Measurements from ENCODE around the gene ZNF177.
"Not testable (repeated sequence)": the region's sequence is repeated elsewhere in the genome, so short reads cannot be mapped to it uniquely, and the experiment has no call there.

Gene ZNF177

DNA sequence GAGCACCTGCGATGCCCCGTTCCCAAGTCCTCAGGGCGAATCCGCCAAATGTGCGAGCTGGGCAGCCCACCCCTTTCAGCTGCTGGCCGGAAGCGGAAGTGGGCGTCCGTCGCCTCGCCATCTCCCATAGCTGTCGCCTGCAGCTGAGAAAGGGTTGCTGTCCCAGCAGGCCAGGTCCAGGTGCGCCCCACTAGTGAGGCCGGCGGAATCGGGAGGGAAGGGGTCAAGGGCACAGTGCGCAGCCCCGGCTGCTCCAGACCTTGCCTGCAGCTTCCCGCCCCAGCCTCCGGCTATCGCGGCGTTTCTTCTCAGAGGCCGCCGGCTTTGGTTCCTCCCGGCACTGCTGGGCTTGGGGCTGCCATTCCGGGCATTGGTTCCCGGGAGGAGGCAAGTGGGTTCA, at the start of gene ZNF177:
ZNF177 (plus strand) TSS at position 109 of the 400 bp plus-strand sequence. CDS start 15,299 bp downstream, outside the sequence.
- TF ChIP-seq, protein P1, sequence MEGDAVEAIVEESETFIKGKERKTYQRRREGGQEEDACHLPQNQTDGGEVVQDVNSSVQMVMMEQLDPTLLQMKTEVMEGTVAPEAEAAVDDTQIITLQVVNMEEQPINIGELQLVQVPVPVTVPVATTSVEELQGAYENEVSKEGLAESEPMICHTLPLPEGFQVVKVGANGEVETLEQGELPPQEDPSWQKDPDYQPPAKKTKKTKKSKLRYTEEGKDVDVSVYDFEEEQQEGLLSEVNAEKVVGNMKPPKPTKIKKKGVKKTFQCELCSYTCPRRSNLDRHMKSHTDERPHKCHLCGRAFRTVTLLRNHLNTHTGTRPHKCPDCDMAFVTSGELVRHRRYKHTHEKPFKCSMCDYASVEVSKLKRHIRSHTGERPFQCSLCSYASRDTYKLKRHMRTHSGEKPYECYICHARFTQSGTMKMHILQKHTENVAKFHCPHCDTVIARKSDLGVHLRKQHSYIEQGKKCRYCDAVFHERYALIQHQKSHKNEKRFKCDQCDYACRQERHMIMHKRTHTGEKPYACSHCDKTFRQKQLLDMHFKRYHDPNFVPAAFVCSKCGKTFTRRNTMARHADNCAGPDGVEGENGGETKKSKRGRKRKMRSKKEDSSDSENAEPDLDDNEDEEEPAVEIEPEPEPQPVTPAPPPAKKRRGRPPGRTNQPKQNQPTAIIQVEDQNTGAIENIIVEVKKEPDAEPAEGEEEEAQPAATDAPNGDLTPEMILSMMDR (IDR thresholded peaks at IDR 0.05): no peak
- DNase-seq (ENCODE audit: low spot score): no peak
- Histone ChIP-seq H3K27ac (no peak within 1 kb of the TSS), H3K4me3 (peak within 1 kb of the TSS; percentile 33)

DNA sequence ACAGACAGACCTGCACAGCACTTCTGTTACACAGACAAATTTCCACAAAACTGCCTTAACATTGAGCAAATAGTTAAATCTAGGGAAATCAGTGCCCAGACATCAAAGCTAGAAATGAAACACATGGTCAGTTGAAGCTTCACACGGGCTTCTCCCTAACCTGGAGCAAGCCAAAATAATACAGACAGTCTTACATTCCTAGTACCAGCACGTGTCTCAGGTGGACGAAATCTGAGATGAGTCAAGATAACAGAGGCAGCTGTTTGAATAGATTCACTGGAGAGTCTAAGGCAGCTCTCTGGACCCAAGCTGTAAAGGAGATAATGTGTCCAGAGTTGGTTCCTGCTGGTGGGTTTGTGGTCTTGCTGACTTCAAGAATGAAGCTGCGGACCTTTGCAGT, 49.1 kb upstream of the ZNF177 start:
- H3K4me3 ChIP-seq: no peak overlapping the region
- no peak overlapping the region for H3K27ac ChIP-seq
- DNase-seq (ENCODE audit: low spot score): no peak
- TF ChIP-seq, protein P1 (IDR thresholded peaks at IDR 0.05): no peak

DNA sequence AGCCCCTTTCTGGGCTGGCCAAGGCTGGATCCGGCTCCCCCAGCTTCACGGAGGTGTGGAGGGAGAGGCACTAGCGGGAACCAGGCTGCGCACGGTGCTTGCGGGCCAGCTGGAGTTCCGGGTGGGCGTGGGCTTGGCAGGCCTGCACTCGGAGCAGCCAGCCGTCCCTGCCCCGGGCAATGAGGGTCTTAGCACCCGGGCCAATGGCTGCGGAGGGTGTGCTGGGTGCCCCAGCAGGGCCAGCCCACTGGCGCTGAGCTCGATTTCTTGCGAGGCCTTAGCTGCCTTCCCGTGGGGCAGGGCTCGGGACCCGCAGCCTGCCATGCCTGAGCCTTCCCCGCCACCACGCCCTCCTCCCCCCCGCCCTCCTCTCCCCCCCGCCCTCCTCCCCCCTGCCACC, 41.5 kb upstream of the ZNF177 start:
- DNase-seq (ENCODE audit: low spot score): no peak
- H3K27ac ChIP-seq: no peak overlapping the region
- TF ChIP-seq, protein P1 (IDR thresholded peaks at IDR 0.05): no peak
- H3K4me3 ChIP-seq: no peak overlapping the region

DNA sequence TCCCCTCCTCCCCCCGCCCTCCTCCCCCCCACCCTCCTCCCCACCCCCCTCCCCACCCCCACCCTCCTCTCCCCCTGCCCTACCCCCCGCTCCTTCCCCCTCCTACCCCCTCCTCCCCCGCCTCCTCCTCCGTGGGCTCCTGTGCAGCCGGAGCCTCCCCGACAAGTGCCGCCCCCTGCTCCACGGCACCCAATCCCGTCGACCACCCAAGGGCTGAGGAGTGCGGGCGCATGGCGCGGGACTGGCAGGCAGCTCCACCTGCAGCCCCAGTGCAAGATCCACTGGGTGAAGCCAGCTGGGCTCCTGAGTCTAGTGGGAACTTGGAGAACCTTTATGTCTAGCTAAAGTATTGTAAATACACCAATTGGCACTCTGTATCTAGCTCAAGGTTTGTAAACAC, 41.1 kb upstream of the ZNF177 start:
- not testable (repeated sequence) for H3K4me3 ChIP-seq; H3K27ac ChIP-seq; DNase-seq (ENCODE audit: low spot score)

DNA sequence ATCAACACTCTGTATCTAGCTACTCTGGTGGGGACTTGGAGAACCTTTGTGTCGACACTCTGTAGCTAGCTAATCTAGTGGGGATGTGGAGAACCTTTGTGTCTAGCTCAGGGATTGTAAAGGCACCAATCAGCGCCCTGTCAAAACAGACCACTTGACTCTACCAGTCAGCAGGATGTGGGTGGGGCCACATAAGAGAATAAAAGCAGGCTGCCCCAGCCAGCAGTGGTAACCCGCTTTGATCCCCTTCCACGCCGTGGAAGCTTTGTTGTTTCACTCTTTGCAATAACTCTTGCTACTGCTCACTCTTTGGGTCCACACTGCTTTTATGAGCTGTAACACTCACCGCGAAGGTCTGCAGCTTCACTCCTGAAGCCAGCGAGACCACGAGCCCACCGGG, 40.6 kb upstream of the ZNF177 start:
- H3K4me3 ChIP-seq; H3K27ac ChIP-seq; DNase-seq (ENCODE audit: low spot score): not testable (repeated sequence)

DNA sequence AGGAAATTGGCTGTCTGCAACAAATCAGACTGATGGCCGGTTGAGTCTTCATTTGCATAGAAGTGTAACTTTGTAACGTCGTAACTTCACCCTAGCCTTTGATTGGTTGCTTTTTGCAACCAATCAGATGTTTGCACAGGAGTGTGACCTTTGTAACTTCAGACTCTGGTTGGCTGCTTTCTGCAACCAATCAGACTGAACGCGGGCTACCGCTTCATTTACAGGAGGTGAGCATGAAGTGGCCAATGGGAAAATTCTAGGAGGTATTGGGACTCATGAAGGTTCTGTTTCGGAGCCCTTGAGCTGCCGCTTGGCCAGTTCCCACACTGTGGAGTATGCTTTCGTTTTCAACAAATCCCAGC, 39.3 kb upstream of the ZNF177 start:
- peak; percentile 79 for DNase-seq (ENCODE audit: low spot score)
- Histone ChIP-seq H3K27ac (peak overlapping the region; percentile 76 to 89), H3K4me3 (peak overlapping the region; percentile 75)
- TF ChIP-seq, protein P1 (IDR thresholded peaks at IDR 0.05): no peak

DNA sequence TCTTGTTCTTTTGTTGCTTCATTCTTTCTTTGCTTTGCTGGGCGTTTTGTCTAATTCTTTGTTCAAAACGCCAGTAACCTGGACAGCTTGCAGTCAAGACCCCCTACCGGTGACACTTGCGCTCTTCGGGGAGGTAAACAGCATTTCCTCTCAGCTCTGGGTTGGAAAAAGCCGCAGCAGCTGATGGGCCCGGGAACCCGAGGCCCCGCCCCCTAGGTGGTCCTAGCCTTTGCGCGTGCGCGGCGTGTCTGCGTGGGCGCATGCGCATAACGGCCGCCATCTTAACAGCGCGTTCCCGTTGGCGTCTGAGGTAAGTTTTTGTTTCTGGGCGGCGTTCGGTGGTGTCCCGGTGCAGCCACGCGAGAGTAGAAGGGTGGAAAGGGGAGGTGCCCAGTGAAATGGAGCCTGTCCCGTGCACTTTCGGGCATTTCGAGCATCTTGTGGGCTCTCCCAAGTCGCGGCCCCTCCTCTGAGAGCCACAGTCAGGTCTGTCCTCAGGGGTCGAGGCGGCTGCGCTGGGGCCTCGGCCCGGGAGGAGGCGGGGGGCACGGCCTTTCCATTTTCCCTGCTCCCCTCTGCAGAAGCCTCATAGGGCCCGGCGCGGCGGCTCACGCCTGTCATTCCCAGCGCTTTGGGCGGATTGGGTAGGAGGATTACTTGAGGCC, 38.8 kb upstream of the ZNF177 start, which contains the start of gene ZNF559:
ZNF559 (plus strand) TSS at position 261 of the 665 bp plus-strand sequence. CDS start 14,371 bp downstream, outside the sequence.
- TF ChIP-seq, protein P1 (IDR thresholded peaks at IDR 0.05): no peak
- H3K27ac ChIP-seq: peak within 1 kb of the TSS; percentile 76 to 89
- peak within 1 kb of the TSS; percentile 75 for H3K4me3 ChIP-seq
- DNase-seq (ENCODE audit: low spot score): peak; percentile 95

DNA sequence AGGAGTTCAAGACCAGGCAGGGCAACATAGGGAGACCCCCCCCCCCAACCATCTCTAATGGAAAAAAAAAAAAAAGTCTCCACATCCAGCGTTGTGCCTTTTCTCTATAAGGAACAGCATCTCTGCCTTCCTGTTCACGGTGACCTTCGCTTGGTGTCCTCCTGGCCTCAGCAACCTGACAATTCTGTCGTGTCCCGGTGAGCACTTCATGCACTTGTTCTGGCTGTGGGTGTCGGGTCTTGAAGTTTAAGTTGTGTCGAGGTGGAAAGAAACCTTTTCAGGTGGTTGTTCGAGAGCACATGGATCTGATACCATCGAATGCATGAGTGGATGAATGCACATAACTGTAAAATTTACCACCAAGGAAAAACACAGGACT, 38.2 kb upstream of the ZNF177 start:
- no peak for DNase-seq (ENCODE audit: low spot score)
- TF ChIP-seq, protein P1 (IDR thresholded peaks at IDR 0.05): no peak
- Histone ChIP-seq H3K27ac (peak overlapping the region; percentile 76 to 89), H3K4me3 (peak overlapping the region; percentile 75)
